ENCODE data around the gene PDGFA.

PDGFA gene

GRCh38 chr7:458511-459245 lies 61.0 kb downstream of the PDGFA start:
- H3K4me3 ChIP-seq (ENCODE audit: control insufficient read depth, low read depth, low read length): no peak overlapping the region
- TF ChIP-seq CTCF (IDR thresholded peaks at IDR 0.05; ENCODE audit: control insufficient read depth, insufficient read depth, low read depth, low read length, missing control alignments): no peak
- no peak for DNase-seq (ENCODE audit: low read depth)

GRCh38 chr7:457814-458510 lies 61.7 kb downstream of the PDGFA start:
- H3K4me3 ChIP-seq (ENCODE audit: control insufficient read depth, low read depth, low read length): no peak overlapping the region
- DNase-seq (ENCODE audit: low read depth): no peak
- no peak for TF ChIP-seq CTCF (IDR thresholded peaks at IDR 0.05; ENCODE audit: control insufficient read depth, insufficient read depth, low read depth, low read length, missing control alignments)

- TF ChIP-seq CTCF (IDR thresholded peaks at IDR 0.05; ENCODE audit: control insufficient read depth, insufficient read depth, low read depth, low read length, missing control alignments): no peak
- DNase-seq (ENCODE audit: low read depth): no peak
- no peak overlapping the region for H3K4me3 ChIP-seq (ENCODE audit: control insufficient read depth, low read depth, low read length)
These were observed 64.3 kb downstream of the PDGFA start for GRCh38 chr7:455110-455928.

GRCh38 chr7:454356-455109 lies 65.1 kb downstream of the PDGFA start:
- H3K4me3 ChIP-seq (ENCODE audit: control insufficient read depth, low read depth, low read length): no peak overlapping the region
- no peak for TF ChIP-seq CTCF (IDR thresholded peaks at IDR 0.05; ENCODE audit: control insufficient read depth, insufficient read depth, low read depth, low read length, missing control alignments)

GRCh38 chr7:453597-454306 lies 65.9 kb downstream of the PDGFA start:
- no peak for DNase-seq (ENCODE audit: low read depth)
- H3K4me3 ChIP-seq (ENCODE audit: control insufficient read depth, low read depth, low read length): no peak overlapping the region
- no peak for TF ChIP-seq CTCF (IDR thresholded peaks at IDR 0.05; ENCODE audit: control insufficient read depth, insufficient read depth, low read depth, low read length, missing control alignments)

More at GRCh38 chr7:454356-455109, 65.1 kb downstream of the PDGFA start:
- no peak for DNase-seq (ENCODE audit: low read depth)

All from AG09309 (cell line).